ENCODE measurements around the gene COL27A1. TPM values are rescaled to one million over a fixed set of nuclear protein-coding genes. Genes with fewer than 3 reads are reported as not detected.
"Not testable (repeated sequence)": the region's sequence is repeated elsewhere in the genome, so short reads cannot be mapped to it uniquely, and the experiment has no call there.

COL27A1 gene
- polyA plus RNA-seq, 4 donors = 27.1 to 57.4 (median 42.7) TPM

DNA sequence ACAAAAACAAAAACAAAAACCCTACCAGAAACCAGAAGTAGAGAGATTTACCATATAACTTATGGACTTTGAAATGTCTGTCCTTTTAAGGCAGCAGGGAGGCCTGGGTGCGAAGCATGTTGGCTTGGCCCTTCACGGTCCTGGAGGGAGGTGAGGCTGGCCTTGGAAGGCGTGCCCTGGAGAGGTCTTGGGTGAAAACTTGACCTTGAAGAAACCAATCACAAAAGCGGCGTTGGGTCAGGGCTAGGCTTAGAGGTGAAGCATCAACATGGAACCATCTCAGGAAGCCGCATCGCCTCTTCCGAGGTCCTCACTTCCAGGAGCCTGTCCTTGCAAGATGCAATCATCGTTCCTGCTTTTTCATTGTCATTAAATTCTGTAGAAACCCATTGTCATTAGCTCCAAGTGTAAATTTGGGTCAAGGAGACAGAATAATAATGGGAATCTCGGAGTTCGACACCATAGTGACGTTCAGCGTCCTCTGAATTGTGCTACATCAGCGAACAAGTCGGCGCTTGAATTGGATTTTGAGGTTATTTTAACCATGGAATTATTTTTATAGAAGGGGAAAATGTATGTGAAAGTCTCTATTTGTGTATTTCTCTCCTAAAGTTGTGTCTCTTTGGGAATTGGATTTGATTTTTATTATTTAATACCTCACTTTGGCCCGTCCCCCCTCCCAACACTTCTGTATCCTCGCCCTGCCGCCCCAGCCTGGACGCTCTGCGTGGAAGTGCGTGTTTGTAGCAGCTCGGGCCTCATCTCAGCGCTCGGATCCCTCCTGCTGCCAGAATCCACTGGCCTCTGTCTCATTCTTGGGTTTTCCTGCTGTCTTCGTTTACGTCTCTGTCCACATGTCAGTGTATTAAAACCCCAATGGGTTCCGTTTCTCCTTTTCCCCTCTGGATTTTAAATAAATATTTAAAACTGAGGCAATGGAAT lies 156.5 kb downstream of the COL27A1 start:
- no peak for DNase-seq (ENCODE audit: low read depth in 4 of 4, low spot score in 2 of 4)

DNA sequence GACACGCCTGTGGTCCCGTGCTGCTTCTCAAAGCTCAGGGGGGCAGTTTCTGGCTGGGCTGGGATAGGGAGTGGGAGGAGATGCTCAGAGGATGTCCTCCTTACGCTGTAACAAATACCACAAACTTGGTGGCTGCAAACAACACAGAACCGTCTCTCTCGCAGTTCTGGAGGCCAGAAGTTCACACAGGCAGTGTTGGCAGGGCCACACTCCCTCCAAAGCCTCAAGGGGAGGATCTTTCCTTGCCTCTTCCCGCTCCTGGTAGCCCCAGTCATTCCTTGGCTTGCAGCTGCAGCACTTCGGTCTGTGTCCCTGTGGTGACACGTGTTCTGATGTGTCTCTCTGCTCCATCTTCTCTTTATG lies 157.2 kb downstream of the COL27A1 start:
- DNase-seq (ENCODE audit: low read depth in 4 of 4, low spot score in 2 of 4) = no peak

DNA sequence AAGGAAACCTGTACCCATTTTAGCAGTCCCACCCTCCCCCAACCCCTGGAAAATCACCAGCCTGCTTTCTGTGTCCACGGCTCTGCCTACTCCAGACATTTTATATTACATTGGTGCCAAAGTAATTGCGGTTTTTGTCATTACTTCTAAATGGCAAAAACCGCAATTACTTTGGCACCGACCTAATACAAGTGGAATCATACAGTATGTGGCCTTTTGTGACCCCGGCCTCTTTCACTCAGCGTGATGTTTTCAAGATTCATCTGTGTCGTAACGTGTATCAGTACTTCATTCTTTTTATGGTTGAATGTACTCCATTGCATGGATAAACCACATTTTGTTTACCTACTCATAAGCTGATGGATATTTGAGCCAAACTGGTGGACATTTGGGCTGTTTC lies 157.8 kb downstream of the COL27A1 start:
- no peak for DNase-seq (ENCODE audit: low read depth in 4 of 4, low spot score in 2 of 4)

DNA sequence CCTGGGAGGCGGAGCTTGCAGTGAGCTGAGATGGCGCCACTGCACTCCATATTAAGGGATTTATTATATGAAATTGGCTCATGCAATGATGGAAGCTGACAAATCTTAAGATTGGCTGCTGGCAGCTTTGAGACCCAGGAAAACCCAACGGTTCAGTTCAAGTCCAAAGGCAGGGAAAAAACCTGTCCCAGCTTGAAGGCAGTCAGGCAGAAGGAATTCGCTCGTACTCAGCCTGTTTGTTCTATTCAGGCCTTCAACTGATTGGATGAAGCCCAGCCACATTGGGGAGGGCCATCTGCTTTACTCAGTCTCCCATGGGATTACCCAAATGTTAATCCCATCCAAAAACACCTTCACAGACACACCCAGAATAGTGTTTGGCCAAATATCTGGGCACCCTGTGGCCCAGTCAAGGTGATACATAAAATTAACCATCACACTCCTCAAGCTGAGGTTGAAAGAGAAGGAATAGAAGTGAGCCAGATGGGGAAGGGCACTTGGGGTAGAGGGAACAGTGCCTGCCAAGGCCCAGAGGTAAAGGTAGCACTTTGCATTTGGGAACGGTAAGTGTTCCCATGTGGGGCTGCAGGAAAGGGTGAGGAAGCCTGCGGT lies 159.0 kb downstream of the COL27A1 start:
- DNase-seq (ENCODE audit: low read depth in 4 of 4, low spot score in 2 of 4) = no peak

DNA sequence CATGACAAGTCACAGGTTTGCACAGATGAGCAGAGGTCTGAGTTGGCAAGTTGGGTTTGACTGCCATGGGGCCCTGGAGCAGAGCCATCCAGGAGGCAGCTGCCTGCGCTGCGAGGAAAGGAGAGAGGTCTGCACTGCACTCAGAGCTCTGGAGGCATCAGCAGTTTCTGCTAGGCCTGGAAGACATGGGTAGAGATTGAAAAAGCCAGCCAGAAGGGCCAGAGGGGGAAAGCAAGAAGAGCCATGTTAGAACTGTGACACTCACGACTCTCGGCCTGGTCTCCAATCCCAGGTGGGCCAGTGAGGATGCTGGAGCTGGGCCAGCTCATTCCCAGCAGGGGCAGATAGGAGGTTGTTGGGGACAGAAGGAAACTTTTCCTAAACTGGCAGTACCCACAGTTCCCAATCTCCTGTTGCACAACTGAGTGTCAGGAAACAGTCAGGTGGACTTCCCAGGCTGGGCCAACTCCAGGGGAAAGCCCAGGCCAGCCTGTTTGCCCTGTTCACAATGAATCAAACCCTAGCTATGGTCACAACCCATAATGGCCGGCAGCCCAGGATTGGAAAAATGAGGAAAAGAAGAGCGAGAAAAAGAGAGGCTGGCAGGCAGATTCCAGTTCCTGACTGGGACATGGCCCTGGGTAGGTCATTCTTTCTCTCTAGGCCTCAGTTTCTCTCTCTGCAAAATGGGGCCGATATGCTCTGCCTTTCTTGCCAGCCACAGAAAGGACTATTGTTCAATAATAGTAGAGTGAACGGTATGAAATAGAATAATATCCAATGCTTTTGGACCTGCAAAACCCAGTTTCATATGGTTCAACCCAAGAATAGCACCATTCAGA lies 159.8 kb downstream of the COL27A1 start:
- DNase-seq (ENCODE audit: low read depth in 4 of 4, low spot score in 2 of 4) = no peak

DNA sequence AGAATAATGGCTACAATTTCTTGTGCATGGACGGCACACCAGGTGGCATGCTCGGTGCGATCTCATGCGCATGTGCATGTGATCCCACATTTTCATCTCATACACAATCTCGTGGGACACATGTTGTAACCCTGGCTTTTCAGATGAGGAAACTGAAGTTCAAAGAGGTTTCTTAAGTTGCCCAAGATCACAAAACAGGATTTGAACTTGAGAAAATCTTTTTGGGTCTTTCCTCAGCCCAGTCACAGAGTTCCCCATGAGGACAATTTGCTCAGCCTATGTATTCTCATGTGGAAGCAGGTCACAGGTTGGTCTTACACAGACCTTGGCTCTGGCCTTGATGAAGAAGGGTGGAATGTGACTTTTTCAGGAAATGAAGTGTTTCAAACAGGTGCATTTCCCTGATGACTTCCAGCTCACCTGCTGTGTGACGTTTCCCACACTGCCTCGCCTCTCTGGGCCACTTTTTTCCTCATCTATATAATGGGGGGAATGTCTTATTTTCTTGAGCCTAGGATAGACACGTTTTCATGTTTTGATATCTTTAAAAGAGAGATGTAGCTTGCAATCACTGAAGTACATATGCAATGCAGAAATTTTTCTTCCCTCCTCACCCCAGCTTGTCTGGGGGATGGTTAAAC lies 160.5 kb downstream of the COL27A1 start:
- DNase-seq (ENCODE audit: low read depth in 4 of 4, low spot score in 2 of 4) = no peak

DNA sequence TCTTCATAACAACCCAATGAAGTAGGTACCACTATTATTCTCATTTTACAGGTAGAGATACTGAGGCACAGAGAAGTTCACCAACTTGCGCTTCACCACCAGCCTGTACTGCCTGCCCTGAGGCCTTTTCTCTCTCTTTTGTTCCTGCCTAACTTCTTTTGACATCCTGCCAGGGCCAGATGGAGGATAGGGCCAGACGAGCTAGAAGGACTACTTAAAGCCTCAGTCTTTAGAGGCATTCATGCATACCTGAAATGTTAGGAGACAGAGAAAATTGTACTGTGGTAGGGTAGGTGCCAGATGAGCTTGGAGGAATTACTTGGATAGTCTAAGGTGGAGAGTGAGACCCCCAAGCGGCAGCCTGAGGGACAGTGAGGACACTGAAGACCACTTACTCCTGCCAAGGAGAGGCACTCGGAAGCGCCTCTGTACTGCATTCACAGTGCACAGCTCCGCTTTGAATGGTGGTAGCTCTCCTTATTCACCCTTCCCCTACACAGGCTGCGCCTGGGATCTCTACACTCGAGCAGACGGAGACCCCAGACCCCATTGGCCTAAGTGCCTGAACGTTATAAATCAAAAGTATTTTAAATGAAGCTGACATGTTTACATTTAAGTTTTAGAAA lies 161.4 kb downstream of the COL27A1 start:
- no peak for DNase-seq (ENCODE audit: low read depth in 4 of 4, low spot score in 2 of 4)

DNA sequence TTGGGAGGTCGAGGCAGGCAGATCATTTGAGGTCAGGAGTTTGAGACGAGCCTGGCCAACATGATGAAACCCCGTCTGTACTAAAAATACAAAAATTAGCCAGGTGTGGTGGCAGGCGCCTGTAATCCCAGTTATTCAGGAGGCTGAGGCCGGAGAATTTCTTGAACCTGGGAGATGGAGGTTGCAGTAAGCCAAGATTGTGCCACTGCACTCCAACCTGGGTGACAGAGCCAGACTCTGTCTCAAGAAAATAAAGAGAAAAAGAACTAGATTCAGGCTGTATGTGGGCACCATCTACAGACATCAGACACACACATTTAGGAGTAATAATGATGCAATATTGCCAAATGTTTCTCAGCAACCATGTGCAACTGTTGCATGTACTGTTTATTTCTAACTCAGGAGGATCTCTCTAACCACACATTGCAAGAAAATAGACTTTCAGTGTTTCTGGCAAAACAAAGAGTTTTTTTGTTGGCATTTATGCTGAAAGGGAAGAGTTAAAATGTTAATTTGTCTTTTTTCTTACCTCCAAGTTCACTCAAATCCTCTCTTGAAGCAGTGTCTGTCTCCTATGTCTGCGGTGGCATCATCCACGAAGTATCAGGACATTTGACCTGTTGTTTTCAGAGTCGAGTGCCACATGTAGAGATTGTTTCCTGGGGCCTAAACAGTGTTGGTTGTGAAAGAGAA lies 162.5 kb downstream of the COL27A1 start:
- no peak for DNase-seq (ENCODE audit: low read depth in 4 of 4, low spot score in 2 of 4)

DNA sequence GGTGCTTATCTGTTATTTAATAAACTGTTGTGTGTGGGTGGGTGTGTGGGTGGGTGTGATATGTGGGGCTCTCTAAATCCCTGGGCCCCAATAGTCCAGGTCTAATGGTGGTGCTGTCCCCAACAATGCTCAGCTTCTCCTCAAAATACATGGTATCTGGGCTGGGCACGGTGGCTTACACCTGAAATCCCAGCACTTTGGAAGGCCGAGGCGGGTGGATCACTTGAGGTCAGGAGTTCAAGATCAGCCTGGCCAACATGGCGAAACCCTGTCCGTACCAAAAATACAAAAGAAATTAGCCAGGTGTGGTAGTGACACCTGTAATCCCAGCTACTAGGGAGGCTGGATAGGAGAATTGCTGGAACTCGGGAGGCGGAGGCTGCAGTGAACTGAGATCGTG lies 163.1 kb downstream of the COL27A1 start:
- no peak for DNase-seq (ENCODE audit: low read depth in 4 of 4, low spot score in 2 of 4)

DNA sequence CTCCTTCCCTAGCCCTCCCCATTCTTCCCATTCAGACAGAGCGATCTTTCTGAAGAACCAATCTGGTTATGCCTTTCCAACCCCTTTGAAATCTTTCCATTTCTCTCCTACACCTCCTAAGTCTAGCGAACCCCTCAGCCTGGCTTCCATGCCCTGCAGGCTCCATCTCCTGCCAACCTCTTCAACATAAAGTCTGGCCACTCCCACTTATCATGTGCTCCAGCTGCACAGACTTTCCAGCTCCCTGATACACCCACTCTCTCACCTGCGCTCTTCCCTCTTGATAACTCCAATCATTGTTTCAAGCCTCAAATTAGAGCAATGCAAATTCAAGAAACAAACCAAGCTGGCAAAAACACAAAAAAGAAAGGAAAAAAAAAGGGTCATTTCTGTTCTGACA lies 163.8 kb downstream of the COL27A1 start:
- DNase-seq (ENCODE audit: low read depth in 4 of 4, low spot score in 2 of 4) = no peak

DNA sequence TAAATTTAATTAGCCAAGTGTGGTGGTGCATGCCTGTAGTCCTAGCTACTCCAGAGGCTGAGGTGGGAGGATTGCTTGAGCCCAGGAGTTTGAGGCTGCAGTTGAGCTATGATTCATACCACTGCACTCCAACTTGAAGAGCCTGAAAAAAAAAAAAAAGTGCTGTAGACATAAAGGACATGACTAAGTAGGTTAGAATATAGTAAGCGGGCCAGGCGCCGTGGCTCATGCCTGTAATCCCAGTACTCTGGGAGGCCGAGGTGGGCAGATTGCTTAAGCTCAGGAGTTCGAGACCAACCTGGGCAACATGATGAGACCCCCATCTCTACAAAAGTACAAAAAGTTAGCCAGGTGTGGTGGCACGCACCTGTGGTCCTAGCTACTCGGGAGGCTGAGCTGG lies 165.4 kb downstream of the COL27A1 start:
- not testable (repeated sequence) for DNase-seq (ENCODE audit: low read depth in 4 of 4, low spot score in 2 of 4)

DNA sequence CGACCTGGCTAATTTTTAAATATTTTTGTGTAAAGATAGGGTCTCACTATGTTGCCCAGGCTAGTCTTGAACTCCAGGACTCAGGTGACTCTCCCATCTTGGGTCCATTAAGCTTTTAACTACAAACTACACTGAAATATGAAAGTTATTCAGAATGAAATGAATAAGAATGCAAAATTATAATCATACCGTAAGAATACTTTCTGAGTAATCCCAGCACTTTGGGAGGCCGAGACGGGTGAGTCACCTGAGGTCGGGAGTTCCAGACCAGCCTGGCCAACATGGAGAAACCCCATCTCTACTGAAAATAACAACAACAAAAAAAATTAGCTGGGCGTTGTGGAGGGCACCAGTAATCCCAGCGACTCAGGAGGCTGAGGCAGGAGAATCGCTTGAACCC lies 166.4 kb downstream of the COL27A1 start:
- no peak for DNase-seq (ENCODE audit: low read depth in 4 of 4, low spot score in 2 of 4)

DNA sequence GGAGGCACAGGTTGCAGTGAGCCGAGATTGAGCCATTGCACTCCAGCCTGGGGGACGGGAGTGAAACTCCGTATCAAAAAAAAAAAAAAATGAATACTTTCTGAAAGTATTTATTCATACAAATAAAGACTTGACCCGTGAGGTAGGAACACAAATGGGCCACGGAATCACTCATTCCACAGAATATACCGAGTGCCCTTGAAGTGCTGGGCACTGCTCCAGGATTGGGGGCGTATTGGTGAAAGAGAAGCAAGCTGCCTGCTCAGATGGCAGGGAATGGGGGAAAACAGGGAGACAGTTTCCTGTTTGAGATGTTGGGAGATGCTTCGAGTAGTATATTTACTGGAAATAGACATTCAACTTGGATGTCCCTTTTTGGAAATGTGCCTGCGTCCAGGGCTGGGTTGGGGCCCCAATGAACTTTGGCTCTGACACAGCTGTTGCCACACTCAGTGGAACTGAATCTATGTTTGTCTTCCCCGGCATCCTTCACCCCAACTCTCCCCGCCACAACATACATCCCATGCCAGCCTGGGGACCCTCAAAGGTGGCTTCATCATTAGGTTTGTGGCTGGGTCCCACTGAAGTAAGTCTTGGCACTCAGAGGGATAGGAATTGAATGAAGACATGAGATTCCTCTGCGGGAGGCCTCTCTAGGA lies 167.0 kb downstream of the COL27A1 start:
- DNase-seq (ENCODE audit: low read depth in 4 of 4, low spot score in 2 of 4) = not testable (repeated sequence)

DNA sequence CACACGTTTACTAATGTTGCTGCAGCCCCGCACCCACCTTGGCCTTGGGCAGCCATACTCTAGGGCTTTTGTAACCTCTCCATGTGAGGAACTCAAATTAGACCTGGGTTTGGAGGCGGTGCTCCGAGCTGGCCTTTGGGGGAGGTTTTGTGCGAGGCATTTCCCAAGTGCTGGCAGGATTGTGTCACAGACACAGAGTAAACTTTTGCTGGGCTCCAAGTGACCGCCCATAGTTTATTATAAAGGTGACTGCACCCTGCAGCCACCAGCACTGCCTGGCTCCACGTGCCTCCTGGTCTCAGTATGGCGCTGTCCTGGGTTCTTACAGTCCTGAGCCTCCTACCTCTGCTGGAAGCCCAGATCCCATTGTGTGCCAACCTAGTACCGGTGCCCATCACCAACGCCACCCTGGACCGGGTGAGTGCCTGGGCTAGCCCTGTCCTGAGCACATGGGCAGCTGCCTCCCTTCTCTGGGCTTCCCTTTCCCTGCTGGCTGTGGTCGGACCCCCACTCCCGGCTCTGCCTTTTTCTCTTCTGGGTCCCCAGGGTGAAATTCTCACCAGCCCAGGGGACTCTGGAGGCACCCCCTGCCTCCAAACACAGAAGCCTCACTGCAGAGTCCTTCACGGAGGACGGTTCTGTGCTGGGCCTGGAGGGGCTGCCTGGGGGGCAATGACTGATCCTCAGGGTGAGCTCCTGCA lies 167.6 kb downstream of the COL27A1 start, which contains the start of gene ORM1:
Gene ORM1 (plus strand): TSS at position 268 of the 701 bp plus-strand sequence. CDS start 36 bp downstream, at position 304.
- DNase-seq (ENCODE audit: low read depth in 4 of 4, low spot score in 2 of 4) = not testable (repeated sequence)

DNA sequence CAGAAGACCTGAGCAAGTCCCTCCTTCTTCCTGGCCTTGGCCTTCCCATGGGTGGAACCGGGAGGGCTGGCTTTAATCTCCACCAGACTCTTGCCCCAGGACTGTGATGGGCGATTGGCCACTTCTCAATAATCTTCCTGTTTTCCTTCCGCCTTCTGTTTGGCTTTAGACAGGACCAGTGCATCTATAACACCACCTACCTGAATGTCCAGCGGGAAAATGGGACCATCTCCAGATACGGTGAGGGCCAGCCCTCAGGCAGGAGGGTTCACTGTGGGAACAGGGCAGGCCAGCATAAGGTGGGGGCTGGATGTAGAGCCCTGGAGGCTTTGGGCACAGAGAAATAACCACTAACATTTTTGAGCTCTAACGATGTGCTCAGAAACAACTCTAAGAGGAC lies 168.5 kb downstream of the COL27A1 start:
- DNase-seq (ENCODE audit: low read depth in 4 of 4, low spot score in 2 of 4) = not testable (repeated sequence)

DNA sequence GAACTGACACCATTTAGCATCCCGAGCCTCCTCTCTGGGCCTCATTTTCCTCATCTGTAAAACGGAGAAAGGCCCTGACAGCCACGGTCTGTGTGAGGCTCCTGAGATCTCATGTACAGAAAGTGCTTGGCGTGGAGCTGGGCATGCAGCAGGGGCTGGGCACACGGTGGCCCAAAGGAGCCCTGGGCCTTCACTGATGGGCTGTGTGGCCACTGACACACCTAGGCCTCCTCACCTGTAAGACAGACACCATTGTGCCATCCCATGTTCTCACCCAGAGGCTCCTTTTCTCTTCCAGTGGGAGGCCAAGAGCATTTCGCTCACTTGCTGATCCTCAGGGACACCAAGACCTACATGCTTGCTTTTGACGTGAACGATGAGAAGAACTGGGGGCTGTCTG lies 169.2 kb downstream of the COL27A1 start:
- DNase-seq (ENCODE audit: low read depth in 4 of 4, low spot score in 2 of 4) = no peak

DNA sequence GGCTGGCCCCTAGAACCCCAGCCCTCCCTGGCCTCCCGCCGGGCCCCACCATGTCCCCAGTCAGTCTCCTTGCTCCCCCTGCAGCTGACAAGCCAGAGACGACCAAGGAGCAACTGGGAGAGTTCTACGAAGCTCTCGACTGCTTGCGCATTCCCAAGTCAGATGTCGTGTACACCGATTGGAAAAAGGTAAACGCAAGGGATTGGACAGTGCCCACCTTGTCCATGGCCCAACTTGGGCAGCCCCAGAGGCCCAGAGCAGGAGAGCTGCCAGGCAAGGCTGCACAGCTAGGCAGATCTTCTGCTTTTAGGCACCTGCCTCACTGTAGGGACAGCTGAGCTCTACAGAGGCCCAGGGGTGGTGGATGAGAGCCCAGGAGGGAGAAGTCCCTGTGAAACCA lies 169.6 kb downstream of the COL27A1 start:
- DNase-seq (ENCODE audit: low read depth in 4 of 4, low spot score in 2 of 4) = not testable (repeated sequence)

DNA sequence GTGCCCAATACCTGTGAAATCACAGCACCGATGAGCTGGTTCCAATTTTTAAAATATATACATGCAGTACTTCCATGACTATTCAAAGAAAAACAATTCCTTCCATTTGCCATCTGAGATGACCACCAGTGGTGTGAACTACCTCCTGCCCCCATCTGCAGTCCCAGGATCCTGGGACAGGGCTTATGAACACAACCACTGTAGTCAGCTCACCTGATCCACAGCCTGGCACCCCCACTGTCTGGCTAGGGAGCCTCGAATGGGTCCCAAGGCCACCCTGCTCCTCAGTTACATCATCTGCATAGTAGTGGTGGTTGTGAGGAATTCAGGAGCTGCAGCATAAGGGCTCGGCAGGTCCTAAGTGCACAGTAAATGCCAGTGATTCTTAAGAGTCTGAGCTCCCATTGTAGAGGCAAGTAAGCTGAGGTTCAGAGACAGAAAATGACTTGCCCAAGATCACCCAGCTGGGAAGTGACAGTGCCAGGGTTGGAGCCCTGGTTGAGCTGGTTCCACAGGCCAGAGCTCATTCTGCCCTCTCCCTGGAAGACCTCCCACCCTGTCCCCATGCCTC lies 170.4 kb downstream of the COL27A1 start:
- not testable (repeated sequence) for DNase-seq (ENCODE audit: low read depth in 4 of 4, low spot score in 2 of 4)
